Dermis microvascular lymphatic vessel endothelial cell (primary cell): ENCODE data around the gene IL36B. TPM values are rescaled to one million over a fixed set of nuclear protein-coding genes. Genes with fewer than 3 reads are reported as not detected.

Source experiments
- DNase-seq, 2 donors: peaks; one replicate each; pipeline versions ENCODE4 v3.0.0 to v3.0.0-alpha.2; 2010; ENCODE audit warnings: low read depth in 2 of 2
- total RNA-seq: library from RNA; depleted of rRNA; stranded (reverse); fragments of >200 nt; gene quantifications from 2 replicates; pipeline ENCODE4 v1.2.1, GENCODE V29; 2014

IL36B gene
- total RNA-seq, 1 donor from 2014 or later, result not detected

DNA sequence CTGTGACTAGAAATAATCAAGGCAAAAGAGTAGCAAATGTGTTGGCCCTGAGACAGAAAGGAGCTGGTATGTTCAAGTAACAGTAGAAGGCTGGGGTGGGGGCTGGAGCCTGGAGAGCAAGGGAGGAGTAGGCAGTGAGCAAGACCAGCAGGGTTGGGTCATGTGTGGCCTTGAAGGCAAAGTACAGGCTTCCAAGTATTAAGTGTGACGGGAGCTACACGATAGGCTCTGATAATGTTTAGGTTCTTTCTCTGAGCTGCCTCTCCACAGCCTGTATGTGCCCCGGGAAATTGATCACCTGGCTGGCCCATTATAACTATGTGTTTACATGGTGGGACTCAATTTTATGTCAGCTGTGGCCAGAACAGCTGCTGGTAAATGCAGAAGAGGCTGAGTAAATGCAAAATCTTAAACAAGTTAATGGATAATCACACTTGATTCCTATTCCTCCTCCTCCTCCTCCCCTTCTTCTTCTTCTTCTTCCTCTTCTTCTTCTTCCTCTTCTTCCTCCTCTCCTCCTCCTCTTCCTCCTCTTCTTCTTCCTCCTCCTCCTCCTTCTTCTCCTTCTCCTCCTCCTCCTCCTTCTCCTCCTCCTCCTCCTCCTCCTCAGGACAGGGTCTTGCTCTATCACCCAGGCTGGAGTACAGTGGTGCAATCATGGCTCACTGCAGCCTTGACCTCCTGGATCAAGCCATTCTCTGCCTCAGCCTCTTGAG is 24.4 kb upstream of the IL36B start:
- DNase-seq, result no peak

DNA sequence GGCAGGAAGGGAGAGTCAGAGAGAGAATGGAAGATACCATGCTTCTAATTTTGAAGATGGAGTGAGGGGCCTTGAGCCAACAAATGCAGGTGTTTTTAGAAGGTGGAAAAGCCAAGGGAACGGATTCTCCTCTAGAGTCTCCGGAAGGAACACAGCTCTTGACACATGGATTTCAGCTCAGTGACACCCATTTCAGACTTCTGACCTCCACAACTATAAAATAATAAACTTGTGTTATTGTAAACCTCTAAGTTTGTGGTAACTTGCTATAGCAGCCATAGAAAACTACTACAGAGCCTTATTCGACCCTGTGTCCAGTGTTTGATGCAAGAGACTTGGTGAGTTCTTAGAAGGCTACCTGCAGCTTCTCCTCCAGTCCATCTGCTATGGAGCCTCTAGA is 22.9 kb upstream of the IL36B start:
- DNase-seq, result no peak

DNA sequence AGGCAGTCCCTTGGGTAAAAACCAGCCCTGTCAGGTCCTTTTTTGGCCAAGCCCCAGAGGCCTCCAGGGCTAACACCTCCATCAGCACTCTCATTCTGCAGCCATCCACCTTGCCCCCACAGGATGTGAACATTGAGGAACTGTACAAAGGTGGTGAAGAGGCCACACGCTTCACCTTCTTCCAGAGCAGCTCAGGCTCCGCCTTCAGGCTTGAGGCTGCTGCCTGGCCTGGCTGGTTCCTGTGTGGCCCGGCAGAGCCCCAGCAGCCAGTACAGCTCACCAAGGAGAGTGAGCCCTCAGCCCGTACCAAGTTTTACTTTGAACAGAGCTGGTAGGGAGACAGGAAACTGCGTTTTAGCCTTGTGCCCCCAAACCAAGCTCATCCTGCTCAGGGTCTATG is 22.4 kb upstream of the IL36B start:
- DNase-seq, result no peak

GRCh38 chr2:113073325-113073834 is 20.7 kb upstream of the IL36B start:
- DNase-seq, result no peak

DNA sequence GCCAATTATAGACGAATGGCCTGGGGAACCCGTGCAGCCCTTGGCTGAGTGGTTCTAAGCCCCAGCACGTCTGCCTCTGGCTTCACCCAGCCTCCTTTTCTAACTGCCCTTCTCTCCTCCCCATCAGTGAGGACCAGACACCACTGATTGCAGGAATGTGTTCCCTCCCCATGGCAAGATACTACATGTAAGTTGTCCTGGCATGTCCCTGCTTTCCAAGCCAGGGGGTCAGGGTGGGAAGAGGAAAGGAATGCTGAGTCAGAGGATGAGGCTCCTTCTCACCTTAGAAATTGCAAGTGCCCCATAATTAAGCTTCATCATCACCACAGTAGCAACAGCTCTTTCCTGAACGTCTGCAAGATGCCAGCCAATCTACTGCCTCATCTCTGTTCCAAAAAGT is 19.9 kb upstream of the IL36B start:
- no peak for DNase-seq

DNA sequence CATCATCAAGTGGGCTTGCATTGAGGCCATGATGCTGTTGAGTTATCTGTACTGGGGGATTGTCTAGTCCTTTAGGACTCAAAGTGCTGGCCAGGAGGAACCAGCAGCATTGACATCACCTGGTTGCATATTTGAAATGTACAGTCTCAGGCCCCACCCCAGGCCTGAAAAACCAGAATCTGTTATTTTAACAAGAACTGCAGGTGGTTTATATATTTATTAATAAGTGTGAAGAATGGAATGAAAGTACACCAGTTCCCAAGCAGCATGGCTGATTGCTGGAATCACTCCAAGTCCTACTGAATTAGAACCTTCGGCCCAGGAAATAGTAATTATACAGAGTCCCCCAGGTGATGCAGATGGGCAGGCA is 17.9 kb upstream of the IL36B start:
- no peak for DNase-seq

- DNase-seq, result no peak
Observed at GRCh38 chr2:113069676-113070605, 17.3 kb upstream of the IL36B start.

DNA sequence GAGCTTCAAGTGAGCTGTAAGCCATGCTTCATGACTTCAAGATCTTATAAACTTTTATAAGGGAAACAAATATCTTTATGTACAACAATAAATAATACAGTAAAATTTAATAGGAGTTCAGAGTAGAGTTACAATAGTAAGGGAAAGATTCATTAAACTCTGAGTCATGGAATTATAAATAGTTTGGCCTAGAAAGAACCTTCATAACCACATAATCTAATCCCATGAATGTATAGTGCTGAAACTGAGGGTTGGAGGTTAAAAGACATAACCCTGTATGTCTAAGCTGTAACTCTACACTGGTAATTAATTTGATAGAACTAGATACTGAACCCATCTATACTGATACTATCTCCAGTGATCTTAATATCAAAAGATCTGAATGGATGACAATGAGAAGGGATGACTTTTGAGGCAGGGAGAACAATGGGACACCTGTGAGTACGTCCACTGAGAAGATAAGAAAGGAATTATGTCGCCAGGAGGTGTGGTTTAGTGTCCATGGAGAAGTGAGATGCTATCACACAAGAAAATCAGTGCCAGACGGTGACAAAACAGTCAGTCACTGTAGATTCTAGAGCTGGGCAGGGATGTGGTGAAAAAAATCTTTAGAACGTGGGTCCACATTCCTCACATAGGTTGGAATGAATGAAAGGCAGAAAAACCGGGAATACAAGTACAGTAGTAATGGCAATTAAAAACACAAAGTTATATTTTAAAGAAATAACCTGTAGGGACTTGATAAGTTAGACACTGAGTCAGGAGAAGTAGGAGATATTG is 16.2 kb upstream of the IL36B start:
- no peak for DNase-seq

GRCh38 chr2:113068249-113068648 is 15.6 kb upstream of the IL36B start:
- DNase-seq, result no peak

DNA sequence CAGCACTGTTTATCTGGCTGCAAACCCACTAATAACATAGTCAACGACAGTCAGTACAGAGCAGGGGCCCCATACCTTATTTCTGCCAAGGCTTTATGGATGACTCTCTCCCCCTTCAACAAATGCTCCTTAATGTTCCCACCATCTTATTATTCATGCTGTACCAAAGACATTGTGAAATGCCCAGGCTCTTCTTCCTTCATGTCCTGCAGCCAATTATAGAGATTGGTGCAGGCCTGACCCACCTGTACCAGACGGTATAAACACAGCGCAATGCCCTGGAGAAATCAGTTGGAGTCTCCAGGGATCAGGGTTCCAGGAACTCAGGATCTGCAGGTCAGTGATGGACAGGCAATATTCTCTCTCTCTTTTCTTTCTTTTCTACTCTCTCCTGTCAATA is 15.0 kb upstream of the IL36B start, which contains the start of gene IL1F10:
Gene IL1F10, plus strand, starts transcription at position 290 of the 400 bp plus-strand sequence. CDS start 4,769 bp downstream, outside the sequence.
- DNase-seq, result no peak

DNA sequence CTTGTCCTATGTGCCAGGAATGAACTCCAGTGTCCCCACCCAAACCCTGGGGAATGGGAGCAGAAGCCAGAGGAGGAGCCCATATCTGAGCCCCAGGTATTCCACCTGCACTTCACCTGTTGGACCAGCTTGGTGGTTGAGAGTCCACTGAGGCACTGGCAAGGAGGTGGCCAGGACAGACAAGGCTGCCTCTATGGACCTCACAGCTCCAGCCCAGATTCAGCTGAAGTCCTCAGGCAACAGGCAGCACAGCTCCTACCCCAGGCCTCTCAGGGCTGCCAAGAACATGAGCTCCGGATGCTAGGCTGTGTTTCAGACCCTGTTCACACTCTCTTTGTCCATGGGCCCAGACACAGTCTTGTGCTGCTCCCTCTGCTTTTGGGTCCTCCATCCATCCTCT is 12.2 kb upstream of the IL36B start:
- no peak for DNase-seq

- no peak for DNase-seq
Observed at GRCh38 chr2:113064281-113064680, 11.6 kb upstream of the IL36B start.

- DNase-seq, result no peak
Observed at GRCh38 chr2:113061896-113062770, 9.5 kb upstream of the IL36B start.

DNA sequence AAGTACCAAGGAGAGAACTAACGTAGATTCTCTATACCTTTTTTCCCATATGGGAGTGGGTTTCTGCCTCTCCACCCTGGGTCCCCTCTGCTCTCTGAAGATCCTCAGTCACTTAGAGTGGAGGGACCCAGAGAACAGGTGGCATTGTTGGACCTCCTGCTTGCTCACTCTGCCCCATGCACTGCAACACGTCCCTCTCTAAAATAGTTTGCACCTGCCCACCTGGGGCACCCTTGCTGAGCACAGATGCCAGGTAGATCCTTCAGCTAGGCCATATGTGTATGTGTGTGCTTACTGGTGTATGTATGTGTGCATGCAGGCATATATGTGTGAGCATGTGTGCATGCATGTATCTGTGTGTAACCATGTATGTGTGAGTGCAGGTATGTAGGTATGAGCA is 8.6 kb upstream of the IL36B start:
- DNase-seq, result no peak

GRCh38 chr2:113060796-113061195 is 8.1 kb upstream of the IL36B start:
- no peak for DNase-seq

- no peak for DNase-seq
Observed at GRCh38 chr2:113060396-113060795, 7.7 kb upstream of the IL36B start.

DNA sequence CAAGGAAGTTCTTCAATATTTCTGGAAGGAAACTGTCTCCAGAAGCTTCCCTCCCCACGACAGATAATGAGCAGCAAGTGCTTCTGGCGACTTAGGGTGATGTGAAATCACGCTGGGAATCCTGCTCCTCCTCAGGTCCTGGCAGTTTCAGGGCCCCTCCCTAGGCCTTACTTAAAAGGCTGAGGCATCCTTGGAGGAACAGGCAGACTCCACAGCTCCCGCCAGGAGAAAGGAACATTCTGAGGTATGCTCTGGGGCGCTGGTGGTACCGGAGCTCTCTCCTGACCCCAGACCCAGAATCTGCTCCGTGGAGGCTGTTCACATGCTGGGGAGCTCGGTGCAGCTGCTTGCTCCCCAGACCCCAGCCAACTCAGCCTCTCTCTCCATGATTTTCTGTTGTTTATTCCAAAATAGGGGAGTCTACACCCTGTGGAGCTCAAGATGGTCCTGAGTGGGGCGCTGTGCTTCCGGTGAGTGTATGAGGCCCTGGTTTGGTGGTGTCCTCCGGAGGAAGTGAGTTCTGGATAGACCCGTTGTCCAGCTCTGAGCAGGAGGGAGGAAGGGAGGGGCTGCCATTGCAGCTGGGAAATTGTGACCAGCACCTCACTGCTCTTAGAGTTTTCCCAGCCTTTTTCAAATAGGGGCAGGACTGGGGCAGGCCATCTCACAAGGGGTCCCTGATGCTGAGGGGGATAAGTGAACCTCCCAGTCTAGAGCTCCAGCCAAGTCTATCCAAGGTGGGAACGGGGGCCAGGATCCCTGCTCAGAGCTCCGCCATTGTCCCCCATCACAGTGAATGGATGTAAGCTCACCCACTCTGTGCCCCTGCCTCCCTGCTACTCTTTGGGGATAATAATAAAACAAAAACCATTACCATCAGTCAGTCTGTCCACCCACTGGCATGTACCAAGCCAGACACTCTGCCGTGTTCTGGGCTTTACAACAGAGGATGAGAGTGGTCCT is 6.6 kb upstream of the IL36B start, which contains the start of gene IL36RN:
Gene IL36RN, plus strand, starts transcription at position 201 of the 963 bp plus-strand sequence. Its CDS starts 241 bp downstream, at position 442.
- no peak for DNase-seq

DNA sequence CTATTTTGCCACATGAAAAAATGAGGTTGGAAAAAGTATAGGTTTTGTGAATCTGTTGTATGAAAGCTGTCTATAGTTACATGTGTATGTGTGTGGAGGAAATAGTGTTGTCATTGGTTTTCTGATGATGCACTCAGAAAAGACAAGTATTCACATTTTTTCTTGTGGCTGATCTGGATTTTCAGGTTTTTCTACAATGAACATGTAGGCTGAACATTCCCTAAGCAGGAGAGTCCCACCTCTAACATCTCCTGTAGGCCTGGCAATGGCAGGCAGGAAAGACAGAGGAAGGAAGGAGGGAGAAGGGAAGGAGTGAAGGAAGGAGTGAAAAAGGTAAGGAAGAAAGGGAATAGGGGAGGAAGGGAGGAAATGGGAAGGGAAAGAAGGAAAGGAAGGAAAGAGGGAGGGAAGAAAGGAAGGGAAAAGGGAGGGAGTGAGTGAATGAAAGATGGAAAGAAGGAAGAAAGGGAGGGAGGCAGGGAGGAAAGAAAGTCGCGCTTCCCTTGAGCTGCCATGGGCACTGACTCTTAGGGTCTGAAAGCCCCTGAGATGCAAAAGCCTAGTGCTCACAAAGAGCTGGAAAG is 5.8 kb upstream of the IL36B start:
- no peak for DNase-seq

- no peak for DNase-seq
Observed at GRCh38 chr2:113057117-113057516, 4.5 kb upstream of the IL36B start.
